Kidney capillary endothelial cell (primary cell): ENCODE data around the gene DNMT1.
"Not testable (repeated sequence)": the region's sequence is repeated elsewhere in the genome, so short reads cannot be mapped to it uniquely, and the experiment has no call there.

Experiments used
- DNase-seq: peaks from one replicate; pipeline ENCODE4 v3.0.0-alpha.2; 2018; ENCODE audit warnings: low spot score

DNMT1 gene

GRCh38 chr19:10183926-10184325 lies 10.8 kb downstream of the DNMT1 start:
- no peak for DNase-seq

- no peak for DNase-seq
Observed at GRCh38 chr19:10182847-10183246, 11.9 kb downstream of the DNMT1 start.

- DNase-seq = no peak
Observed at GRCh38 chr19:10182076-10182475, 12.7 kb downstream of the DNMT1 start.

DNA sequence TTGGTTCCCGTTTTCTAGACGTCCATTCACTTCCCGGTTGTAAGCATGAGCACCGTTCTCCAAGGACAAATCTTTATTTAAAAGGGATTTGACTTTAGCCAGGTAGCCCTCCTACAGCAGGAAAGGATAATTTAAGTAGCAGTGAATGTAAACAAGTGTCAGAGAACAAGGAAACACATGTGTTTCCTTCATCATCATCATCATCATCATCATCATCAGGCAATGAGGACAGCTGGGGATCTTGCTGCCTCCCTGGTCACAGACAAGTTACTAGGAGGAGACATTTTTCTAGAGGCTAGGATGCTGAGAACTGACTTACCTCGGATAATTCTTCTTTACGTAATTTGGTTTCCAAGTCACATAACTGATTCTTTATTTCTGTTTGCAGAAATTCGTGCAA lies 14.3 kb downstream of the DNMT1 start:
- DNase-seq = no peak

- not testable (repeated sequence) for DNase-seq
Observed at GRCh38 chr19:10180024-10180423, 14.7 kb downstream of the DNMT1 start.

GRCh38 chr19:10173527-10173926 lies 21.2 kb downstream of the DNMT1 start:
- DNase-seq = no peak

DNA sequence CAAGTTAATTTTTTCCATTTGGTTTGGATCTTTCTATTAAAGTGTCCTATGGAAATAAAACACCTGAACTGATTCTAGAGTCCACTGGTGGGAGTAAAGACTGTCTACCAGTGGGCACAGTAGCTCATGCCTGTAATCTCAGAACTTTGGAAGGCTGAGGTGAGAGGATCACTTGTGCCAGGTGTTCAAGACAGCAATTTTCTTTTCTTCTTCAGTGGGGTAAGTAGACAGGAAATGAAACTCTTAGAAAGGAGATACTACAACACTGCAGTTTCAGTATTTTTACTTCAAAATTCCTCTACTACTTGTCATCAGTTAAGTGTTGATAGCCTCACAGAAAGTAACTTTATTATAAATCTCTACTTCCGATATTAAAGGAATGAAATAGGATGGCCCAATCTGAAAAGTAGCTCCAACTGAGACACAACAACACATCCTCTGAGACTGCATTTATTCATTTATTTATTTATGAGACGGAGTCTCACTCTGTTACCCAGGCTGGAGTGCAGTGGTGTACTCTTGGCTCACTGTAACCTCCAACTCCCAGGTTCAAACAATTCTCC lies 26.3 kb downstream of the DNMT1 start:
- DNase-seq = no peak

DNA sequence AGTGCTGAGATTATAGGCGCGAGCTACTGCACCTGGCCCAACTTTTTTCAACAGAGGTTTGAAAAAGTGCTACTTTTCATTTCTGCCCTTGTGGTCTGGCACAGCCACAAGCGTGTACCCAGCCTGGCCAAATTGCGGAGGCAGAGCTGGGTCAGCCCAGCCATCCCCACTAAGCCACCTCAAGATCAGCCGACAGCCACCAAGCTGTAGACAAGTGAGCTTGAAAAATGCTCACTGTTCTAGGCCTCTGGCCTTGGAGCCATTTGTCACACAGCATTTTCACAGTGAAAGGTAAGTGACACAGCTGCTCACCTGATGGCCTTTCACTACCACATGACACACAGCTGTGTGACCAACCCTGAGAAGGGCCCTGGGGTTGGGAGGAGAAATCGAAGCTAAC lies 27.3 kb downstream of the DNMT1 start:
- no peak for DNase-seq

DNA sequence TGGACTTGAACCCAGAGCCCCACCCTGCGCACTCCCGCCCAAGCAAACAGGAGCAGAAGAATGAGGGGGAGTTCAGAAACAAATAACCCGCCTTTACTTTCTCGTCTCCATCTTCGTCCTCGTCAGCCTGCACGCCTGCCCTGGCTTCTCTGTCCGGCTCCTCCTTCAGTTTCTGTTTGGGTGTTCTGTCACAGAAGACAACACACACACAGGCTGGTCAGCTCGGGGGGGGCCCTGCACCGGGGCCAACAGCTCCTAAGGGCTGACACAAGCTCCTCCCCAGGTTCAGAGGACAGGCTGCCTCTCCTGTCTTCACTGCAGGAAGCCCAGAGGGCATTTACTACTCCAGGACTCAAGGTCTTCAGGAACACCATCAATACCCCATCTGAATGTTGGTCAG lies 28.3 kb downstream of the DNMT1 start:
- not testable (repeated sequence) for DNase-seq

- no peak for DNase-seq
Observed at GRCh38 chr19:10166046-10166445, 28.7 kb downstream of the DNMT1 start.

DNA sequence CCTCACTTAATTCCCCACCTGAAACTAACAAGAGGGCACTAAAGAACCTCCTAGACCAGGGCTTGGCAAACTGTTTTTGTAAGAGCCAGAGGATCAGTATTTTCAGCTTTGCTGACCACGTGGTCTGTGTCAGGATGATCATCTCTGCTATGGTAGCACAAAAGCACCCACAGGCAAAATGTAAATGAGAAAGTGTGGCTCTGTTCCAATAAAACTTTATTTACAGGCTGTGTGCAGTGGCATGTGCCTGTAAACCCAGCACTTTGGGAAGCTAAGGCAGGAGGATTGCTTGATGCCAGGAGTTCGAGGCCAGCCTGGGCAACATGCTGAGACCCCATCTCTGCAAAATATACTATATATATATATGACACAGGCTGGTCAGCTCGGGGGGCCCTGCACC lies 31.2 kb downstream of the DNMT1 start:
- no peak for DNase-seq

DNA sequence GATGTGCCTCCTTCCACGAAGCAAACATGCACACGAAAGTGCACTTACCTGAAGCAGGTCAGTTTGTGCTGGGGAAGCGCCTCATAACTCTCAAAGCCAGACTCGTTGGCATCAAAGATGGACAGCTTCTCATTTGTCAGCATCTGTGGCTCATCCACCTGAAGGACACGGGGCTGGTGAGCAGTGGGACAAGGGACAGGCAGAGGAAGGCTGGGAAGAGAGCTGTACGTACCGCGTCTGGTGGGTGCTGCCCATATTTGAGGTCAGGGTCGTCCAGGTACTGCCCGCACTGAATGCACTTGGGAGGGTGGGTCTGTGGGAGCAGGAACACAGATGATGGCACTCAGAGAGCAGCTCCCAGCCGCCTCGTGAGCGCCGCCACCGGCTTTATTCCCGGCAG lies 35.1 kb downstream of the DNMT1 start:
- no peak for DNase-seq

DNA sequence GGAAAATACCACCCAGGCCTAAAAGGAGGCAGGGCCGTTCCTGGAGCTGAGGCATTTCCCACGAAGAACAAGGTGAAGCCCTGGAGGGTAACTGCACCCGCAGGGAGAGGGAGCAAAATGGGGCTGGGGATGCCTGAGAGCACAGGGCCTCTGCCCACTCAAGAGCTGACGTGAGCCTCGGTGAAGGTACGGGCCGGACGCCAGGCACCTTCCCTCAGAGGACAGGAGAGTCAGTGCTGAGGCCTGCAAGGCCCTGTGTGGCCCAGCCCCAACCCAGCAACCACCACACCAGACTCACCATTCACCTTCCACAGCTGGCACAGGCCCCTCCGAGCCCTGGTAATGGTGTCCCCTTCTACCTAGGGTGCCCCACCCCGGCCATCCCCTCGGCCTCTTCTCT lies 36.3 kb downstream of the DNMT1 start:
- no peak for DNase-seq

DNA sequence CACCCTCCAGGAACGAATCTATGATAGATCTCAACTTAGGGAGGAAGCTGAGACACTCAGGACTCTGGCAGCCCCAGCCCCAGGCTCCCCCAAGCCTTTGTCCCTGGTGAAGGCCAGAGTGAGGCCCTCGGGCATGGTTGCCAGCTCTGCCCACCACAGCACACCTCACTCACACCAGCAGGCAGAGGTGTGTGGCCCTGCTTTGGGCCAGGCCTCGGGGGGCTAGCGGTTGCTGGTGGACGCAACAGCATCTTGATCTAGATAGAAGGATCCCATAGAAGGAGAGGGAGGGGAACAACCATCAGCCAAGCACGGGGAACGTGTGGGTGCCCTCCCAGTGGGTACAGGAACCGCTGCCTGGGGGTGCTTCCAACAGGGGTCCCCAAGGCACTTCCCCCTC lies 36.7 kb downstream of the DNMT1 start:
- DNase-seq = no peak

DNA sequence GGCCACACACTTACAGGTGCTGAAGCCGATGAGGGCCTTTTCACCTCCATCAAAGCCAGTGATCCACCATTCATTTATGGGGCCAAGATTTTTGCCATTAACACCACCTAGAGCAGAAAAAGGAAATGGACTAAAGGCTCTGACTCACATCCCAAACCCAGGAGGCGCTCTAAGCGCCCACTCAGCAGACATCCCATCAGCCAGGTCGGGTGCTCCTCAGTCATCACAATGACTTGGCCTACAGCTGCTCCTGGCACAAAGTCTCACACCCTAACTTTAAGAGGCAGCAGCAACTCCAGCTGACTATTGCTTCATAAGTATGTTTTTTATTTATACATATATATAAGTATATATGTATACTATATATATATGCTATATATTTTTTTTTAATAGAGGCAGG lies 38.9 kb downstream of the DNMT1 start:
- DNase-seq = peak; percentile 6

DNA sequence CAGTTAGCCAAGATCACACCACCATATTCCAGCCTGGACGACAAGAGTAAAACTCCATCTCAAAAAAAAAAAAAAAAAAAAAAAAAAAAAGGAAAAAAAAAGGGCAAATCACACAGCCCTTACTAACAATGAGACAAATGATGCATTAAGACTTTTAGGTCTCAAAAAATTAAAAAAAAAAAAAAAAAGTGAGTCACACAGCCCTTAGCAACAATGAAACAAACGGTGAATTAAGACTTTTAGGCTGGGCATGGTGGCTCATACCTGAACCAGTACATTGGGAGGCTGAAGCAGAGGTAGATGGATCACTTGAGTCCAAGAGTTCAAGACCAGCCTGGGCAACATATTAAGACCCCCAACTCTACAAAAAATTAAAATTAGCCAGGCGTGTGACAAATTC lies 42.7 kb downstream of the DNMT1 start:
- DNase-seq = no peak

GRCh38 chr19:10151521-10151920 lies 43.2 kb downstream of the DNMT1 start:
- no peak for DNase-seq

- no peak for DNase-seq
Observed at GRCh38 chr19:10149427-10149826, 45.3 kb downstream of the DNMT1 start.

DNA sequence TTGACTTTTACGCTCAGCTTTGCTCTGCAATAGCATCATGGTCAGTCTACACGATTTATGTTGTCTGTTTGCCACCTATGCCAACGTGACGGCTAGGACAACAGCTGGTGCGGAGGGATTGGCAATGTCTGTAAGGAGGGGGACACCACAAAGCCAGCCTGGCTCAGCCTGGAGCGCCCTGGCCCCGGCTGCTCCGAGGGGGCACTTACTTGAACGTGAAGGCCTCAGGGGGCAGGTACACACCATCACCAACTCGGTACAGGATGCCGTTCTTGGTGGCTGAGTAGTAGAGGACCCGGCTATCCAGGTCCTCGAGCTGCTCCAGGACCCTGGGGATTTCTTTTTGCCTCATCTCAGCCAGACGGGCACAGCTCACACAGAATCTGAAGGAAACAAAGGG lies 48.6 kb downstream of the DNMT1 start:
- no peak for DNase-seq

DNA sequence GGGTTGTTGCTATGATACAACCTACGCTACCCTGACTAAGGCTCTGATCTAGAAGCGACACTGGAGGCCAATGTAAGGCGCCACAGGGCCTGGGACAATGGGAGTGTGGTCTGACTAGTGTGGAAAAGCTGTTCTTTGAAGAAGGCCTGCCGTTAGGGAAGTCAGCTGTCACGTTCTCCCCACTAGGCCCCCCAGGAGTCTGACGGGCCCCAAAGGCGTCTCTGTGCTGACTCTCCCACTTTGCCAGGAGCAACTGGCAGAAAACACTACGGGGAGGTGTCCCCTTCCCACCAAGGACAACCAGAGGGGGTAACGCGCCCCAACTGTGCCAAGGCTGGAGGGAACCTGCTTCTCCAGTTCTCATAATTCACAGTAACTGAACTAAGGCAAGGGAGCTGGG lies 49.7 kb downstream of the DNMT1 start:
- DNase-seq = no peak

DNA sequence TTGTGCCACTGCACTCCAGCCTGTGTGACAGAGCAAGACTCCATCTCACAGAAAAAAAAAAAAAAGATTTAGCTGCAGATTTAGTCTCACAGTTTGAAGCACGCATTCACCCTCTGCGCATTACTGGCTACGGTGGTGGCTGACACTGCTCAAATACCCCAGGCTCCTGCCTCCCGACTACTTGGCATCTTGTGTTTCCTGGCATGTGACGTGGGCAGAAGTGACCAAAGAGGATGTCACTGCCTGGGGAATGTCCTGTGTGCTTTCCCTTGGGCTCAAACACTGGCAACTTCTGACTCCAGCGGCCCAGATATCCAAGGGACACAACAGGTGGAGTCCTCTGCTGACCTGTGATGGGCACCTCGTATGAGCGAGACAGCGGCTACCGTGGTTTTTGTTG lies 50.4 kb downstream of the DNMT1 start:
- no peak for DNase-seq

- no peak for DNase-seq
Observed at GRCh38 chr19:10143681-10144080, 51.1 kb downstream of the DNMT1 start.

GRCh38 chr19:10142701-10143375 lies 51.9 kb downstream of the DNMT1 start:
- DNase-seq = no peak

- DNase-seq = no peak
Observed at GRCh38 chr19:10141973-10142372, 52.8 kb downstream of the DNMT1 start.
